ENCODE measurements around the gene PPP1R11. TPM values are rescaled to one million over a fixed set of nuclear protein-coding genes. Genes with fewer than 3 reads are reported as not detected.

Gene PPP1R11
- total RNA-seq, 1 donor, result 52.5 TPM

GRCh38 chr6:30102970-30103871 lies 36.2 kb downstream of the PPP1R11 start:
- TF ChIP-seq CTCF (IDR thresholded peaks at IDR 0.05; ENCODE audit: insufficient read depth, low read length), result peak; percentile 96
- peak overlapping the region; percentile 56 for H3K4me3 ChIP-seq (ENCODE audit: low read depth, low read length)
- DNase-seq (ENCODE audit: low read depth), result peak; percentile 89

- TF ChIP-seq CTCF (IDR thresholded peaks at IDR 0.05; ENCODE audit: insufficient read depth, low read length), result no peak
- H3K4me3 ChIP-seq (ENCODE audit: low read depth, low read length), result no peak overlapping the region
- DNase-seq (ENCODE audit: low read depth), result no peak
Measured at GRCh38 chr6:30103872-30104179, 36.8 kb downstream of the PPP1R11 start.

GRCh38 chr6:30104661-30105060 lies 37.7 kb downstream of the PPP1R11 start:
- no peak for TF ChIP-seq CTCF (IDR thresholded peaks at IDR 0.05; ENCODE audit: insufficient read depth, low read length)
- no peak for DNase-seq (ENCODE audit: low read depth)

GRCh38 chr6:30111266-30111856 lies 44.4 kb downstream of the PPP1R11 start:
- no peak for TF ChIP-seq CTCF (IDR thresholded peaks at IDR 0.05; ENCODE audit: insufficient read depth, low read length)
- no peak overlapping the region for H3K4me3 ChIP-seq (ENCODE audit: low read depth, low read length)
- DNase-seq (ENCODE audit: low read depth), result no peak

More at GRCh38 chr6:30104661-30105060, 37.7 kb downstream of the PPP1R11 start:
- no peak overlapping the region for H3K4me3 ChIP-seq (ENCODE audit: low read depth, low read length)

- no peak overlapping the region for H3K4me3 ChIP-seq (ENCODE audit: low read depth, low read length)
- no peak for TF ChIP-seq CTCF (IDR thresholded peaks at IDR 0.05; ENCODE audit: insufficient read depth, low read length)
- no peak for DNase-seq (ENCODE audit: low read depth)
Measured at GRCh38 chr6:30112402-30112994, 45.5 kb downstream of the PPP1R11 start.

GRCh38 chr6:30113003-30113759 lies 46.2 kb downstream of the PPP1R11 start, which contains the start of gene TRIM31:
Gene TRIM31 (minus strand): TSS chr6:30113090. CDS start chr6:30112805, 285 bp downstream.
- DNase-seq (ENCODE audit: low read depth), result no peak
- TF ChIP-seq CTCF (IDR thresholded peaks at IDR 0.05; ENCODE audit: insufficient read depth, low read length), result no peak
- no peak within 1 kb of the TSS for H3K4me3 ChIP-seq (ENCODE audit: low read depth, low read length)
